ENCODE results near the gene TMEM109. TPM values are rescaled to one million over a fixed set of nuclear protein-coding genes. Genes with fewer than 3 reads are reported as not detected.

Gene TMEM109
- polyA plus RNA-seq, 1 experiment = 70.0 TPM

DNA sequence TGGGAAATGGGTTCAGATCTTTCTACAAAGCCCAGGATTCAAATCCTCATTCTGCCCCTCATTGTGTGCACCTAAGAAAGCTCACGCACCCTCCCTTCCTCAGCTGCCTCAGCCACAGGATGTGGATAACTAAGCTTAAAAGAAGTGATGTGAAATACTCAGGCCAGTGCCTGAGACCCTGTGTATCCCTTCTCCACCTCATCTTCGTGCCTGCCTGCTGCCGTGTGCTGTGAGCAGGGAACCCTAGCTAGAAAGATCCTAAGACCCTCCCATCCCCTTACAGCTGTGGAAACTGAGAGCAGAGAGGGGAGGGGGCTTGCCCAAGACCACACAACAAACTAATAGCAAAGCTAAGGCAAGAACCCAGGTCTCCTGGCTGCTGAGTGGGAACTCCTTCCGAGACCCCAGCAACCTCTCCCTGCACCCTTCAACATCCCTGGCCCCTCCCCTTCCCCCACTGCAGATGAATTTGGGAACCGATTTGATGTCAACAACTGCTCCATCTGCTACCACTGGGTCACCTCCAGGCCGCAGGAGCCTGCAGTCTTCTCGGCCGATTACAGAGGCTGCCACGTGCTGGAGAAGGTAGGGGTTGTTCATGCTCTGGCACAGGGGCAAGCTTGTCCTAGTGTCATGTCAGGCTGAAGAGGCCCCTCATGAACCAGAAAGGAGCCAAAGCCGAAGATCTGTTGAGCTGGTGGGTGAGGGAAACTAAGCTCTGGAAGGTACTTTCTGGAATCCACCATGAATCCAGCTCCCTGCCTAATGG lies 45.1 kb upstream of the TMEM109 start:
- TF ChIP-seq, protein P1, sequence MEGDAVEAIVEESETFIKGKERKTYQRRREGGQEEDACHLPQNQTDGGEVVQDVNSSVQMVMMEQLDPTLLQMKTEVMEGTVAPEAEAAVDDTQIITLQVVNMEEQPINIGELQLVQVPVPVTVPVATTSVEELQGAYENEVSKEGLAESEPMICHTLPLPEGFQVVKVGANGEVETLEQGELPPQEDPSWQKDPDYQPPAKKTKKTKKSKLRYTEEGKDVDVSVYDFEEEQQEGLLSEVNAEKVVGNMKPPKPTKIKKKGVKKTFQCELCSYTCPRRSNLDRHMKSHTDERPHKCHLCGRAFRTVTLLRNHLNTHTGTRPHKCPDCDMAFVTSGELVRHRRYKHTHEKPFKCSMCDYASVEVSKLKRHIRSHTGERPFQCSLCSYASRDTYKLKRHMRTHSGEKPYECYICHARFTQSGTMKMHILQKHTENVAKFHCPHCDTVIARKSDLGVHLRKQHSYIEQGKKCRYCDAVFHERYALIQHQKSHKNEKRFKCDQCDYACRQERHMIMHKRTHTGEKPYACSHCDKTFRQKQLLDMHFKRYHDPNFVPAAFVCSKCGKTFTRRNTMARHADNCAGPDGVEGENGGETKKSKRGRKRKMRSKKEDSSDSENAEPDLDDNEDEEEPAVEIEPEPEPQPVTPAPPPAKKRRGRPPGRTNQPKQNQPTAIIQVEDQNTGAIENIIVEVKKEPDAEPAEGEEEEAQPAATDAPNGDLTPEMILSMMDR (IDR thresholded peaks at IDR 0.05; ENCODE audit: insufficient read depth, low read depth, low read length) = no peak
- ChIA-PET CTCF (interaction anchor here (2.4 to 2.6 kb wide), 2 partner anchors 30 to 37 kb away, joined by 8 to 11 read pairs; no protein-coding TSS in a partner anchor), POLR2A (no interaction called here)
- no peaks in the 10 kb centered on the region for H3K36me3 ChIP-seq (ENCODE audit: control insufficient read depth, insufficient read depth, low read length)
- no peak for DNase-seq (ENCODE audit: low read depth)
- no peak overlapping the region for H3K4me3 ChIP-seq (ENCODE audit: low read depth, low read length)
- no peaks in the 10 kb centered on the region for H3K27me3 ChIP-seq (ENCODE audit: control insufficient read depth, insufficient read depth, low read length)

DNA sequence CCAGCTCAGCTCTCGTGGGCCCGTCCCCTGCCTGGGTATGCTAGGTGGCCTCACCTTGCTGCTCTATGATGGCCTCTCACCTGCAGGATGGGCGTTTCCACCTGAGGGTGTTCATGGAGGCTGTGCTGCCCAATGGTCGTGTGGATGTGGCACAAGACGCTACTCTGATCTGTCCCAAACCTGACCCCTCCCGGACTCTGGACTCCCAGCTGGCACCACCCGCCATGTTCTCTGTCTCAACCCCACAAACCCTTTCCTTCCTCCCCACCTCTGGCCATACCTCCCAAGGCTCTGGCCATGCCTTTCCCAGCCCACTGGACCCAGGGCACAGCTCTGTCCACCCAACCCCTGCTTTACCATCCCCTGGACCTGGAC lies 44.5 kb upstream of the TMEM109 start:
- no peak for DNase-seq (ENCODE audit: low read depth)
- Histone ChIP-seq H3K36me3 (ENCODE audit: control insufficient read depth, insufficient read depth, low read length) (no peaks in the 10 kb centered on the region), H3K4me3 (ENCODE audit: low read depth, low read length) (no peak overlapping the region), H3K27me3 (ENCODE audit: control insufficient read depth, insufficient read depth, low read length) (no peaks in the 10 kb centered on the region)
- POLR2A ChIA-PET = no interaction called here
- CTCF ChIA-PET = no interaction called here
- TF ChIP-seq, protein P1 (IDR thresholded peaks at IDR 0.05; ENCODE audit: insufficient read depth, low read depth, low read length) = no peak

DNA sequence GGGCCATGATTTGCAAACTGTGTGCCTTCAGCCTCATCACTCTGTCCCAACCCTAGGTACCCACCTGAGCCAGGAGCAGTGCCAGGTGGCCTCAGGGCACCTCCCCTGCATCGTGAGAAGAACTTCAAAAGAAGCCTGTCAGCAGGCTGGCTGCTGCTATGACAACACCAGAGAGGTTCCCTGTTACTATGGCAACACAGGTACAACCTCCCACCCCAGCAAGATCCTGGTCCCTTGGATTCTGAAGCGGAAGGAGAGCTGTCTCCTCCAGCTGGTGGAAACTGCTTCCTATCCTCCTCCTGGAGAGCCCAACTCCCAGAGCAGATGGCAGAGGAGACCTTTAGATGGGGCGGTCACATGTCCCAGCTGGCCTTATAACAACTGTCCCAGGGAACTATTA lies 43.7 kb upstream of the TMEM109 start:
- H3K36me3 ChIP-seq (ENCODE audit: control insufficient read depth, insufficient read depth, low read length) = no peaks in the 10 kb centered on the region
- H3K27me3 ChIP-seq (ENCODE audit: control insufficient read depth, insufficient read depth, low read length) = no peaks in the 10 kb centered on the region
- TF ChIP-seq, protein P1 (IDR thresholded peaks at IDR 0.05; ENCODE audit: insufficient read depth, low read depth, low read length) = no peak
- CTCF ChIA-PET = interaction anchor here (1.3 to 4.6 kb wide), 4 partner anchors 15 to 39 kb away, joined by 3 to 21 read pairs (median 14); no protein-coding TSS in a partner anchor
- DNase-seq (ENCODE audit: low read depth) = no peak
- no peak overlapping the region for H3K4me3 ChIP-seq (ENCODE audit: low read depth, low read length)
- POLR2A ChIA-PET = no interaction called here

DNA sequence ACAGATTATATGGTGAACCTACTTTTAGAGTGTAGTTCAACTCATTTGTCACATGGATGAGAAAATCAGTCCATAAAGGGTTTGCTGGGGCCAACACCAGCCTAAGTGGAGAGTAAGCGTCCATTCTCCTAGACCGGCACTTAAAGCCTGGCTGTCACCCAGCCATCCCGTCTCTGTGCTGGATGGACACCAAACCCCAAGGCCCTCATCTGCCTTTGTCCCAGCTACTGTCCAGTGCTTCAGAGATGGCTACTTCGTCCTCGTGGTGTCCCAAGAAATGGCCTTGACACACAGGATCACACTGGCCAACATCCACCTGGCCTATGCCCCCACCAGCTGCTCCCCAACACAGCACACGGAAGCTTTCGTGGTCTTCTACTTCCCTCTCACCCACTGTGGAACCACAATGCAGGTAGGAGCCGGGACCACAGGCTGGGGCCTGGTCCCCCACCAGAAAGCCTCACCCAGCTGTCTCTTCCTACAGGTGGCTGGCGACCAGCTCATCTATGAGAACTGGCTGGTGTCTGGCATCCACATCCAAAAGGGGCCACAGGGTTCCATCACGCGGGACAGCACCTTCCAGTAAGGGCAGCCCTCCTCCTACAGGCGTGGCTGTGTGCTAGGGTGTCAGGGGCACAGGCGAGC lies 43.1 kb upstream of the TMEM109 start:
- POLR2A ChIA-PET = no interaction called here
- TF ChIP-seq, protein P1 (IDR thresholded peaks at IDR 0.05; ENCODE audit: insufficient read depth, low read depth, low read length) = no peak
- Histone ChIP-seq H3K36me3 (ENCODE audit: control insufficient read depth, insufficient read depth, low read length) (no peaks in the 10 kb centered on the region), H3K27me3 (ENCODE audit: control insufficient read depth, insufficient read depth, low read length) (no peaks in the 10 kb centered on the region), H3K4me3 (ENCODE audit: low read depth, low read length) (no peak overlapping the region)
- CTCF ChIA-PET = interaction anchor here (0.7 to 4.6 kb wide), 7 partner anchors 10 to 40 kb away, joined by 3 to 21 read pairs (median 5); no protein-coding TSS in a partner anchor
- DNase-seq (ENCODE audit: low read depth) = no peak

DNA sequence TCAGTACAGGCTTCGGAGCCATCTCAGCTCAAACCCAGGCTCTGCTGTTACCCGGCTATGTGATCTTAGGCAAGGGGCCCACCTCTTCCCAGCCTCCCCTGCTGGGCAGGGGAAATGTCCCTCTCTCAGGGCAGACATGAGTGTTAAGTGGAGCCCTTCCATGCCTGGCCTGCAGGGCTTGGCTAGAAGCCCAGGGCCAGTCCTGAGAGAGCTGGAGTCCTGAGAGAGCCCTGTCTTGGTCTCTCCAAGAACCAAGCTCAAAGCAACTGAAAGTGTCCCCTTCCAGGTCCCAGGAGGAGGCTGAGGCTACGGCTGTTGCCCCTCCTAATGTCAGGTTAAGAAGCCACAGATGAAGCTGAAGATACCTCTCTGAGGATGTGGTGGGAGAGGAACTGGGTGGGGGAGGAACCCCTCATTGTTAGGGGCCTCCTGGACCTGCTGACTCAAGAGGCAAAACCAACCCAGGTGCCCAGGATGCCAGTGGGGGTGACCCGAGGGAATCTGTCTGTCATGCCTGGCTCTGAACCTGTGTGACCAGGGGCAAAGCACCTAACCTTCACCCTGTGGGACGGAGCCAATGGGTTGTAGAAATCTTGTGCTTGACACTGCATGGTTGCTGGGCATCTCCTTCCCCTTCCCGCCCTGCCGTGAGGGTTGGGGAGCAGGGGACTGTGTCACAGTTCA lies 42.4 kb upstream of the TMEM109 start:
- ChIA-PET CTCF (interaction anchor here (0.7 to 4.6 kb wide), 8 partner anchors 10 to 41 kb away, joined by 3 to 21 read pairs (median 5); no protein-coding TSS in a partner anchor), POLR2A (no interaction called here)
- no peak for DNase-seq (ENCODE audit: low read depth)
- TF ChIP-seq, protein P1 (IDR thresholded peaks at IDR 0.05; ENCODE audit: insufficient read depth, low read depth, low read length) = peak; percentile 38
- Histone ChIP-seq H3K27me3 (ENCODE audit: control insufficient read depth, insufficient read depth, low read length) (no peaks in the 10 kb centered on the region), H3K36me3 (ENCODE audit: control insufficient read depth, insufficient read depth, low read length) (no peaks in the 10 kb centered on the region), H3K4me3 (ENCODE audit: low read depth, low read length) (no peak overlapping the region)
